HG03460 (cell line): Measurements from ENCODE around the gene STIP1.
A peak's percentile ranks its signal among the peaks of the same experiment; 100 is the strongest.

Experiments
- ATAC-seq: cut with Tn5 transposase; IDR thresholded peaks from one replicate; pipeline ENCODE4 v1.9.1; 2021; ENCODE audit not compliant: unreplicated experiment

STIP1 gene

GRCh38 chr11:64185693-64186491, at the start of gene STIP1:
TSS of gene STIP1 (plus strand) at chr11:64186171. CDS start at chr11:64186262, 91 bp downstream.
- ATAC-seq = peak; percentile 79

- ATAC-seq = no peak
Measured at GRCh38 chr11:64136765-64137441, 49.1 kb upstream of the STIP1 start.

- no peak for ATAC-seq
Measured at GRCh38 chr11:64138398-64138797, 47.6 kb upstream of the STIP1 start.

GRCh38 chr11:64139049-64139448, 46.9 kb upstream of the STIP1 start:
- no peak for ATAC-seq

DNA sequence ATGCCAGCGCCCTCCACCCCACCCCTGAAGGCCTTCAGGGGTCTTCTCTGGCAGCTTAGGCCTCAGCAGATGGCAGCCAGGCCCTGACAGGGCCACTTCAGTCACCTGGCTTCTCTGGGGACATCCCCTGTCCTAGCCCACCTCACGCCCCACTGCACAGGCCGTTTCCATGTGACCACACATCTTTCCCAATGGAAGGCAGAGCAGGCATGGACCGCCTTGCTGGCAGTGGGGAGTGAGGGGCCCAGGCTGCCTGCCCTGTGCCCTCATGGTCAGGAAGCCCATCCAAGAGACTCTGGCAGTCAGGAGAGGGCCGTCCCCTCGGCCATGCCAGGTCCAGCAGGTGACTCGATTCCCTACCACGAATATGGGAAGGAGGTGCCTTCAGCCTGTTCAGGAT, 45.9 kb upstream of the STIP1 start:
- ATAC-seq = no peak

GRCh38 chr11:64141081-64141783, 44.7 kb upstream of the STIP1 start:
- ATAC-seq = no peak

DNA sequence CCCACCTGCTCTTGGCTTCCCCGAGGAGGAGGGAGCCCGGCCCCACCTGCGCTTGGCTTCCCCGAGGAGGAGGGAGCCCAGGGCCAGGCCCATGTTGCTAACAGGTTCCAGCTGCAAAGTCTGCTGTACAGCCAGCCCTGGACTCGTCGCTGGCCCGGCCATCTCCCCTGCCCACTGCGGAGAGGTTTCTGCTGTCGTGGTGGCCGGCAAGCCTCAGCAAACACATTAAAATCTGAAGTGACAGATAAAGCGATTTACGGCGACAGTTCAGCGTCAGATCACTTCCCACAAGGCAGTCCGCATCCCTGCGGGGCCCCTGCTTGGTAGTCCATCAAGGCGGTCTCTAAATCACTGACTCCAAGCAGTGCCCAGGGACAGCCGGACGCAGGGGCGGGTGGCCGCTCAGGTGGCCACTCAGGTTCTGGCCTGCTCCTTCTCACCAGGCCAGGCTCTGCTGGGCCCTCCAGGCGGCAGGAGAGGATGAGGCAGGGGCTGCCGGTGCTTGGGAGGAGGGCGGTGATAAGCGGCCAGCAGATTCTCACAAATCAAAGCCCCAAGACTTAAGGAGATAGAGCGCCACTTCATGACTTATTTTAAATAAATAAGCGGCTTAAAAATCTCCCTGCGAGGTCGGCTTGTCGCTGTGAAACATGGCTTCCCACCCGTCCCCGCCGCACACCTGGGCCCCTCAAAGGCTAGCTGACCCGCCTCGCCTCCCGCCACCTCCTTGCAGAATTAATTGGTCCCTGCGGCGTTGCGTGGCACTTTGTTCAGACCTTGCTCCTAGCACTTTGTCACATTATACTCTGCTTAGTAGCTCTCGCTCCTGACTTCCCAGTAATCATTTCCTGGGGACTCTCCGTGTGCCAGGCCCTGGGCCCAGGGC, 41.1 kb upstream of the STIP1 start:
- no peak for ATAC-seq

GRCh38 chr11:64146036-64146955, 39.7 kb upstream of the STIP1 start:
- no peak for ATAC-seq

- no peak for ATAC-seq
Measured at GRCh38 chr11:64148226-64148916, 37.6 kb upstream of the STIP1 start.

- no peak for ATAC-seq
Measured at GRCh38 chr11:64148917-64149617, 36.9 kb upstream of the STIP1 start.

DNA sequence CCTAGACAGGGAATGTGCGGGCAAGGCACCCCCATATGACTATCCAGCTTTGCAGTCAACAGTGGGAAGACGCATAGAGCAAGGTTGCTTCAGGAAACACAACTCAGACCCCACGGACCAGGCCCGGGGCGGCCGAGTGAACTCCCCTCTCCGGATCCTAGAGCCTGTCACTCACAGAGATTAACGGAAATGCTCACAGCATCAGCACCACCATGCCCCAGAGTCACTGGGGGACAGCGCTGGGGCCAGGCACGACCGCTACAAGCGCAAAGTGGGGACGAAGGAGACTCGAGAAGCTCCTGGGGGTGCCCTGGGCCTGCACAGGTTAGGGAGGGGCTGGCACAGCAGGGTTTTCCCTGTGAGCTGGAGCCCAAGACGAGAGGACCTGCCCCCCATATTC, 35.9 kb upstream of the STIP1 start:
- no peak for ATAC-seq

- ATAC-seq = no peak
Measured at GRCh38 chr11:64150481-64151239, 35.3 kb upstream of the STIP1 start.

- ATAC-seq = no peak
Measured at GRCh38 chr11:64151337-64151736, 34.6 kb upstream of the STIP1 start.

DNA sequence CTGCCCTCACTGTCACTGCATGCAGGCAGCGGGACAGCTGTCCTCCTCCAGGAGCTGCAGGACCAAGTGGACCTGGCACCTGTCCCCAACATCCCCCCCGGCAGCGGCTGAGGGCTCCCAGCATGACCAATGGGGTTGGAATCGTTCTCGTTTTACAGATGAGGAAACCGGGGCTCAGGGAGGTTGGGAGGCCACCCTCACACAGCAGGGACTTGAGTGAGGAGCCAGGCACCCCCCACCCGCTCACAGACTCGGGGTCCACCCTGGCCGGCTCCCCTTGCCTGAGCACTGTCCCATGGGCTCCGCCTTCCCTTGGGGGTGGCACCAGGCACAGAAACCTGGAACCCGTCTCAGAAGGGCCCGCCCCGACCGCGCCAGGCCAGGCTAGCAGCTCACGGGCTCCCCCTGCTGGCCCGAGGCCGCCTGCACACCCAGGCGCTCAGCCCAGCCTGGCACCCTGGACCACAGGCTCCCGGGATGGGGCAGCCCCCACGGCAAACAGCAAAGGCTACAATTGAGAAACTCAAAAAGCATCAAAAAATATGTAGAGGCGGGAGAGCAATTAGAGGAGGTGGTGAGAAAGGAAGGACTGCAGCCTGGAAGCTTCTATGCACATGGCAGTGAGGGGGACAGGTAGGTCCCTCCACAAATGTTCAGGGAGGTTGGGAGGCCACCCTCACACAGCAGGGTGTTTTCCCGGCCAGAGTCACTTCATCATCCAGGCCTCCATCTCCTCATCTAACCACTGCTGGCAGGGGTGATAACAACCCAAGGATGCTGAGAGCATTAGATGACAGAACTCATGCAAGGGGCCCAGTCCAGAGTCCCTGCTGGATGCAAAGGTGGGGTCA, 32.9 kb upstream of the STIP1 start:
- ATAC-seq = peak; percentile 75

GRCh38 chr11:64153812-64154211, 32.2 kb upstream of the STIP1 start:
- ATAC-seq = no peak

- no peak for ATAC-seq
Measured at GRCh38 chr11:64156235-64157011, 29.5 kb upstream of the STIP1 start.
